HEK293 (cell line): Measurements from ENCODE around the gene DNAJC5.
A peak's percentile ranks its signal among the peaks of the same experiment; 100 is the strongest.

Experiments used
- AEBP2 ChIP-seq: fragments of 450-650 bp; formaldehyde crosslinking; IDR thresholded peaks from 2 replicates; pipeline ENCODE4 v1.5.1; 2016; ENCODE audit warnings: missing biosample characterization, missing genetic modification characterization, borderline replicate concordance
- KLF7 ChIP-seq: fragments of 450-650 bp; formaldehyde crosslinking; IDR thresholded peaks from 2 replicates; pipeline ENCODE4 v1.5.1; 2016; ENCODE audit warnings: missing biosample characterization, missing genetic modification characterization, borderline replicate concordance
- MYNN ChIP-seq: fragments of 450-650 bp; formaldehyde crosslinking; IDR thresholded peaks from 2 replicates; pipeline ENCODE4 v1.5.1; 2016; ENCODE audit warnings: missing biosample characterization, missing genetic modification characterization, borderline replicate concordance
- PRDM1 ChIP-seq: fragments of 450-650 bp; formaldehyde crosslinking; IDR thresholded peaks from 2 replicates; pipeline ENCODE4; 2016; ENCODE audit warnings: missing biosample characterization, missing genetic modification characterization
- YY2 ChIP-seq: fragments of 450-650 bp; formaldehyde crosslinking; IDR thresholded peaks from 2 replicates; pipeline ENCODE4 v1.5.1; 2016; ENCODE audit warnings: missing biosample characterization, missing genetic modification characterization
- ZBTB48 ChIP-seq: fragments of 450-650 bp; formaldehyde crosslinking; IDR thresholded peaks from 2 replicates; pipeline ENCODE4 v1.5.1; 2016; ENCODE audit warnings: missing biosample characterization, missing genetic modification characterization
- ZBTB6 ChIP-seq: fragments of 450-650 bp; formaldehyde crosslinking; IDR thresholded peaks from 2 replicates; pipeline ENCODE4 v1.5.1; 2017; ENCODE audit warnings: missing biosample characterization, missing genetic modification characterization
- ZEB2 ChIP-seq: fragments of 450-650 bp; formaldehyde crosslinking; IDR thresholded peaks from 2 replicates; pipeline ENCODE4 v1.5.1; 2016; ENCODE audit warnings: missing biosample characterization, missing genetic modification characterization
- ZNF133 ChIP-seq: fragments of 450-650 bp; formaldehyde crosslinking; IDR thresholded peaks from 2 replicates; pipeline ENCODE4 v1.5.1; 2016; ENCODE audit warnings: missing biosample characterization, missing genetic modification characterization
- ZNF155 ChIP-seq: fragments of 450-650 bp; formaldehyde crosslinking; IDR thresholded peaks from 2 replicates; pipeline ENCODE4 v1.5.1; 2016; ENCODE audit warnings: missing biosample characterization, missing genetic modification characterization
- ZNF157 ChIP-seq: fragments of 450-650 bp; formaldehyde crosslinking; IDR thresholded peaks from 2 replicates; pipeline ENCODE4 v1.5.1; 2016; ENCODE audit warnings: missing biosample characterization, missing genetic modification characterization
- ZNF248 ChIP-seq: fragments of 450-650 bp; formaldehyde crosslinking; IDR thresholded peaks from 2 replicates; pipeline ENCODE4 v1.5.1; 2017; ENCODE audit warnings: missing biosample characterization, missing genetic modification characterization
- ZNF311 ChIP-seq: fragments of 450-650 bp; formaldehyde crosslinking; IDR thresholded peaks from 2 replicates; pipeline ENCODE4 v1.5.1; 2017; ENCODE audit warnings: missing biosample characterization, missing genetic modification characterization, borderline replicate concordance
- ZNF324 ChIP-seq: fragments of 450-650 bp; formaldehyde crosslinking; IDR thresholded peaks from 2 replicates; pipeline ENCODE4 v1.5.1; 2016; ENCODE audit warnings: missing biosample characterization, missing genetic modification characterization
- ZNF335 ChIP-seq: fragments of 450-650 bp; formaldehyde crosslinking; conservative IDR thresholded peaks from 2 replicates; pipeline ENCODE4 v1.5.1; 2016; ENCODE audit warnings: missing biosample characterization, missing genetic modification characterization
- ZNF341 ChIP-seq: fragments of 450-650 bp; formaldehyde crosslinking; IDR thresholded peaks from 2 replicates; pipeline ENCODE4; 2016; ENCODE audit warnings: low read depth, missing biosample characterization, missing genetic modification characterization
- ZNF391 ChIP-seq: fragments of 450-650 bp; formaldehyde crosslinking; IDR thresholded peaks from 2 replicates; pipeline ENCODE4 v1.5.1; 2016; ENCODE audit warnings: low read depth, missing biosample characterization, missing genetic modification characterization, borderline replicate concordance
- ZNF423 ChIP-seq: fragments of 450-650 bp; formaldehyde crosslinking; IDR thresholded peaks from 2 replicates; pipeline ENCODE4 v1.5.1; 2016; ENCODE audit warnings: missing biosample characterization, missing genetic modification characterization
- ZNF433 ChIP-seq: fragments of 450-650 bp; formaldehyde crosslinking; IDR thresholded peaks from 2 replicates; pipeline ENCODE4 v1.5.1; 2016; ENCODE audit warnings: missing biosample characterization, missing genetic modification characterization, low read depth
- ZNF449 ChIP-seq: fragments of 450-650 bp; formaldehyde crosslinking; IDR thresholded peaks from 2 replicates; pipeline ENCODE4 v1.5.1; 2017; ENCODE audit warnings: missing biosample characterization, mild to moderate bottlenecking, missing genetic modification characterization, moderate library complexity
- ZNF473 ChIP-seq: fragments of 450-650 bp; formaldehyde crosslinking; IDR thresholded peaks from 2 replicates; pipeline ENCODE4 v1.5.1; 2017; ENCODE audit warnings: missing biosample characterization, missing genetic modification characterization
- ZNF555 ChIP-seq: fragments of 450-650 bp; formaldehyde crosslinking; conservative IDR thresholded peaks from 2 replicates; pipeline ENCODE4 v1.5.1; 2017; ENCODE audit warnings: missing biosample characterization, mild to moderate bottlenecking, missing genetic modification characterization, inconsistent platforms
- ZNF561 ChIP-seq: fragments of 450-650 bp; IDR thresholded peaks from 2 replicates; pipeline ENCODE4 v1.5.1; 2018; ENCODE audit warnings: missing biosample characterization, missing genetic modification characterization, borderline replicate concordance
- ZNF596 ChIP-seq: fragments of 450-650 bp; IDR thresholded peaks from 2 replicates; pipeline ENCODE4 v1.5.0; 2018; ENCODE audit warnings: missing biosample characterization, mild to moderate bottlenecking, missing genetic modification characterization, moderate library complexity
- ZNF791 ChIP-seq: fragments of 450-650 bp; formaldehyde crosslinking; IDR thresholded peaks from 2 replicates; pipeline ENCODE4 v1.5.1; 2016; ENCODE audit warnings: missing biosample characterization, missing genetic modification characterization
- ZSCAN30 ChIP-seq: fragments of 450-650 bp; IDR thresholded peaks from 2 replicates; pipeline ENCODE4 v1.5.1; 2018; ENCODE audit warnings: missing biosample characterization, mild to moderate bottlenecking, missing genetic modification characterization, moderate library complexity
- TF ChIP-seq, protein P1 (sequence below): fragments of 450-650 bp; formaldehyde crosslinking; IDR thresholded peaks from 2 replicates; pipeline ENCODE4 v1.5.1; 2016; ENCODE audit warnings: missing biosample characterization, missing genetic modification characterization
- TF ChIP-seq, protein P2 (sequence below): fragments of 450-650 bp; formaldehyde crosslinking; IDR thresholded peaks from 2 replicates; pipeline ENCODE4 v1.5.1; 2016; ENCODE audit warnings: missing biosample characterization, missing genetic modification characterization
- TF ChIP-seq, protein P3 (sequence below): fragments of 450-650 bp; formaldehyde crosslinking; conservative IDR thresholded peaks from 2 replicates; pipeline ENCODE4 v1.5.1; 2016; ENCODE audit warnings: low read depth, missing biosample characterization, missing genetic modification characterization

Gene DNAJC5

DNA sequence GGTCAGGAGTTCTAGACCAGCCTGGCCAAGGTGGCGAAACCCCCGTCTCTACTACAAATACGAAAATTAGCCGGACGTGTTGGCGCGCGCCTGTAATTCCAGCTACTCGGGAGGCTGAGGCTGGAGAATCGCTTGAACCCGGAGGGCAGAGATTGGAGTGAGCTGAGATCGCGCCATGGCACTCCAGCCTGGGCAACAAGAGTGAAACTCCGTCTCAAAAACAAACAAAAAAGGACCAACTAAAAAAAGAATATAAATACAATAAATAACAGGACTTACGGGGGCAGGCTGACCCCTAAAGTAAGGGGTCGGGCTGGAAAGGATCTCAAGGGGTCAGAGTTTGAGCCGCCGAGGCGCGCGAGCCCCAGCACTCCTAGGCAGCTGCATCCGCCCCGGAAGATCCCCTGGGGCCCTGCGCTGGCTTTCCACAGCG, 30.4 kb upstream of the DNAJC5 start (continued):
- no peak for TF ChIP-seq AEBP2 (tag by site-specific recombination)
- no peak for TF ChIP-seq PRDM1 (tag by site-specific recombination)
- TF ChIP-seq ZNF791 = no peak
- TF ChIP-seq ZNF596 (tag by site-specific recombination) = no peak
- TF ChIP-seq ZNF423 (tag by site-specific recombination) = peak; percentile 38; the same call in 1 of the 2 replicates
- no peak for TF ChIP-seq ZNF449 (tag by site-specific recombination)
- no peak for TF ChIP-seq ZNF311 (tag by site-specific recombination)
- no peak for TF ChIP-seq ZEB2 (tag by site-specific recombination)
- peak; percentile 78 for TF ChIP-seq KLF7
- no peak for TF ChIP-seq ZNF248 (tag by site-specific recombination)
- TF ChIP-seq ZNF341 (tag by site-specific recombination) = no peak
- peak; percentile 22; the same call in 1 of the 2 replicates for TF ChIP-seq ZSCAN30 (tag by site-specific recombination)
- TF ChIP-seq, protein P1, sequence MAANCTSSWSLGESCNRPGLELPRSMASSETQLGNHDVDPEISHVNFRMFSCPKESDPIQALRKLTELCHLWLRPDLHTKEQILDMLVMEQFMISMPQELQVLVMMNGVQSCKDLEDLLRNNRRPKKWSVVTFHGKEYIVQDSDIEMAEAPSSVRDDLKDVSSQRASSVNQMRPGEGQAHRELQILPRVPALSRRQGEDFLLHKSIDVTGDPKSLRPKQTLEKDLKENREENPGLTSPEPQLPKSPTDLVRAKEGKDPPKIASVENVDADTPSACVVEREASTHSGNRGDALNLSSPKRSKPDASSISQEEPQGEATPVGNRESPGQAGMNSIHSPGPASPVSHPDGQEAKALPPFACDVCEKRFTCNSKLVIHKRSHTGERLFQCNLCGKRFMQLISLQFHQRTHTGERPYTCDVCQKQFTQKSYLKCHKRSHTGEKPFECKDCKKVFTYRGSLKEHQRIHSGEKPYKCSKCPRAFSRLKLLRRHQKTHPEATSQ (tag by site-specific recombination) = no peak
- no peak for TF ChIP-seq ZBTB6 (tag by site-specific recombination)
- TF ChIP-seq MYNN = no peak
- TF ChIP-seq, protein P2, sequence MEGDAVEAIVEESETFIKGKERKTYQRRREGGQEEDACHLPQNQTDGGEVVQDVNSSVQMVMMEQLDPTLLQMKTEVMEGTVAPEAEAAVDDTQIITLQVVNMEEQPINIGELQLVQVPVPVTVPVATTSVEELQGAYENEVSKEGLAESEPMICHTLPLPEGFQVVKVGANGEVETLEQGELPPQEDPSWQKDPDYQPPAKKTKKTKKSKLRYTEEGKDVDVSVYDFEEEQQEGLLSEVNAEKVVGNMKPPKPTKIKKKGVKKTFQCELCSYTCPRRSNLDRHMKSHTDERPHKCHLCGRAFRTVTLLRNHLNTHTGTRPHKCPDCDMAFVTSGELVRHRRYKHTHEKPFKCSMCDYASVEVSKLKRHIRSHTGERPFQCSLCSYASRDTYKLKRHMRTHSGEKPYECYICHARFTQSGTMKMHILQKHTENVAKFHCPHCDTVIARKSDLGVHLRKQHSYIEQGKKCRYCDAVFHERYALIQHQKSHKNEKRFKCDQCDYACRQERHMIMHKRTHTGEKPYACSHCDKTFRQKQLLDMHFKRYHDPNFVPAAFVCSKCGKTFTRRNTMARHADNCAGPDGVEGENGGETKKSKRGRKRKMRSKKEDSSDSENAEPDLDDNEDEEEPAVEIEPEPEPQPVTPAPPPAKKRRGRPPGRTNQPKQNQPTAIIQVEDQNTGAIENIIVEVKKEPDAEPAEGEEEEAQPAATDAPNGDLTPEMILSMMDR = no peak
- no peak for TF ChIP-seq ZNF555
- TF ChIP-seq ZNF391 (tag by site-specific recombination) = no peak
- no peak for TF ChIP-seq ZNF561 (tag by site-specific recombination)
- peak; percentile 90 for TF ChIP-seq ZNF335 (tag by site-specific recombination)
- no peak for TF ChIP-seq ZNF155 (tag by site-specific recombination)
- no peak for TF ChIP-seq ZNF433 (tag by site-specific recombination)
- peak; percentile 96 for TF ChIP-seq ZBTB48
- TF ChIP-seq ZNF133 = no peak
- no peak for TF ChIP-seq ZNF473 (tag by site-specific recombination)
- no peak for TF ChIP-seq ZNF157 (tag by site-specific recombination)
- TF ChIP-seq, protein P3, sequence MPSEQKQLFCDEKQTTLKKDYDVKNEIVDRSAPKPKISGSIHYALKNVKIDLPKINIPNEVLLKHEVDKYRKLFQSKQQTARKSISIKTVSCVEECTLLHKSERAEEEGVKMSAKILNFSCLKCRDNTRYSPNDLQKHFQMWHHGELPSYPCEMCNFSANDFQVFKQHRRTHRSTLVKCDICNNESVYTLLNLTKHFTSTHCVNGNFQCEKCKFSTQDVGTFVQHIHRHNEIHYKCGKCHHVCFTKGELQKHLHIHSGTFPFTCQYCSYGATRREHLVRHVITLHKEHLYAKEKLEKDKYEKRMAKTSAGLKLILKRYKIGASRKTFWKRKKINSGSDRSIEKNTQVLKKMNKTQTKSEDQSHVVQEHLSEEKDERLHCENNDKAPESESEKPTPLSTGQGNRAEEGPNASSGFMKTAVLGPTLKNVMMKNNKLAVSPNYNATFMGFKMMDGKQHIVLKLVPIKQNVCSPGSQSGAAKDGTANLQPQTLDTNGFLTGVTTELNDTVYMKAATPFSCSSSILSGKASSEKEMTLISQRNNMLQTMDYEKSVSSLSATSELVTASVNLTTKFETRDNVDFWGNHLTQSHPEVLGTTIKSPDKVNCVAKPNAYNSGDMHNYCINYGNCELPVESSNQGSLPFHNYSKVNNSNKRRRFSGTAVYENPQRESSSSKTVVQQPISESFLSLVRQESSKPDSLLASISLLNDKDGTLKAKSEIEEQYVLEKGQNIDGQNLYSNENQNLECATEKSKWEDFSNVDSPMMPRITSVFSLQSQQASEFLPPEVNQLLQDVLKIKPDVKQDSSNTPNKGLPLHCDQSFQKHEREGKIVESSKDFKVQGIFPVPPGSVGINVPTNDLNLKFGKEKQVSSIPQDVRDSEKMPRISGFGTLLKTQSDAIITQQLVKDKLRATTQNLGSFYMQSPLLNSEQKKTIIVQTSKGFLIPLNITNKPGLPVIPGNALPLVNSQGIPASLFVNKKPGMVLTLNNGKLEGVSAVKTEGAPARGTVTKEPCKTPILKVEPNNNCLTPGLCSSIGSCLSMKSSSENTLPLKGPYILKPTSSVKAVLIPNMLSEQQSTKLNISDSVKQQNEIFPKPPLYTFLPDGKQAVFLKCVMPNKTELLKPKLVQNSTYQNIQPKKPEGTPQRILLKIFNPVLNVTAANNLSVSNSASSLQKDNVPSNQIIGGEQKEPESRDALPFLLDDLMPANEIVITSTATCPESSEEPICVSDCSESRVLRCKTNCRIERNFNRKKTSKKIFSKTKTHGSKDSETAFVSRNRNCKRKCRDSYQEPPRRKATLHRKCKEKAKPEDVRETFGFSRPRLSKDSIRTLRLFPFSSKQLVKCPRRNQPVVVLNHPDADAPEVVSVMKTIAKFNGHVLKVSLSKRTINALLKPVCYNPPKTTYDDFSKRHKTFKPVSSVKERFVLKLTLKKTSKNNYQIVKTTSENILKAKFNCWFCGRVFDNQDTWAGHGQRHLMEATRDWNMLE (tag by site-specific recombination) = no peak
- TF ChIP-seq YY2 = no peak
- no peak for TF ChIP-seq ZNF324 (tag by site-specific recombination)
